CD4-positive, alpha-beta T cell treated with Interleukin-1 beta for 1 hour (primary cell): ENCODE results near the gene UGT1A3.

Experiments
- DNase-seq, 2 donors: peaks; one replicate each; pipeline ENCODE4 v3.0.0-alpha.2; 2020 to 2022

UGT1A3 gene

GRCh38 chr2:233818639-233819621 lies 90.1 kb downstream of the UGT1A3 start:
- no peak for DNase-seq

- no peak for DNase-seq
These were observed 91.3 kb downstream of the UGT1A3 start for GRCh38 chr2:233819884-233820773.

DNA sequence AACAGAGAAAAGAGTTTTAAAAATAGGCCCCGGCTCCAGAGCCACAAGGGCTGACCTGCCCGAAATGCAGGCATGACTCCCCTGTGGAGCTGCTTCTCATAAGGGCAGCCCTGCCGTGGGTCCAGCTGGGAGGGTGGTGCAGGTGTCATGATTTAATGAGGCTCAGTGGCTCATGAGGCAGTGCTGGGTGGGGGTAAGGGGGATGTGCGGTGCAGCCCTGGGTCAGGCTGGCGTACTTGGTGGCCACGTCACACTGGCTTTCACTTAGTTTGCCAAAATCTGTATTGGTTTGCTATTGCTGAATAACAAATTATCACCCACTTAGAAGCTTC lies 91.9 kb downstream of the UGT1A3 start:
- no peak for DNase-seq

- no peak for DNase-seq
These were observed 92.4 kb downstream of the UGT1A3 start for GRCh38 chr2:233821196-233821595.

DNA sequence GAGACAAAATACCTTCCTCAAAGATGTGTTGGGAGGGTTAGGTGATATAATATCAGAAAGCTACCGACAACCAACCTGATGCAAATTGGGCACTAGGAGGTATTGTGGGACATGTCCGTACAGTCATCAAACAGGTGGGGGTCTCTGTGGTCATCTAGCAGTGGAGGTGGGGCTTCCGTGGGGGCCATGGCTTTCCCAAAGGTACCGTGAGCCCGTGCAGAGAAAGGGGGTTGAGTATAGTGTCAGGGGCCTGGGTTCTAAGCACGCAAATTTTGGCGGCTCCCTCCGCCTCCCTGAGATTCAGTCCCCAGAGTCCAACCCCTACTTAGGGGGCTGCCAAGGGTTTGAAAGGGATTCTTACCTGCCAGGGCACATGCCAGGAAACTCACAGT lies 92.9 kb downstream of the UGT1A3 start:
- no peak for DNase-seq

DNA sequence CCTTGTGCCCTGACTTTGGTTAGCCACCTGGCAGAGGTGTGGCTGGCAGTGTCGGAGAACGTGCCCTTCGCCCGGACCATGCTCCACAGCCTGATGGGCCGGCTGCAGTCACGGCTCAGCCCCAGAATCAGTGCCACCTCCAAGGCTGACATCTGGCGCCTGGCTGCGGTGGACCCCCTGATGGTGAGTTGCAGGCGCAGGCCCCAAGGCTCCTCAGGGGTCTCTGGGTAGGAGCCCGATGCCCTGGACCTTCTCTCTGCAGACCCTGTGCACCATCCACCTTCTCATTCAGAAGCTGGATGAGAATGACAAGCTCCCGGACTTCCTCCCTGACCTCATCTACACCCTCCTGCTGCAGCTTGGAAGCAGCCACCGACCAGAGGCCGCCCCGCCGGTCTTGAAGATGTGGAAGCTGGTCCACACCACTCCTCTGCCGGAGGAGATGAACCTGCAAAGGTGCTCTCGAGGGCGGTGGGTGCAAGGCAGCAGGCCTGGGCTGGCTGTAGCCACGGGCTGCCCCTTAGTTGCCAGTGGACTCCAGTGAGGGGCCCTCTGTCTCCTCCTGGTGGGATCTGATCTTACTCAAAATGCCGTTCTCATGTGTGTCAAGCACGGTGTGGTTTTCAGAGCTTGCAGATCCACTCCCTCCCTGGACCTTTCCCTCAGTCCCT lies 93.4 kb downstream of the UGT1A3 start:
- DNase-seq, result no peak
